Neural progenitor cell (in vitro differentiated cells): ENCODE data around the gene HSD11B1. TPM values are rescaled to one million over a fixed set of nuclear protein-coding genes. Genes with fewer than 3 reads are reported as not detected.

ENCODE experiments used
- DNase-seq: peaks from one replicate; pipeline ENCODE4 v3.0.0-alpha.2; 2016; ENCODE audit warnings: low spot score
- H2AFZ ChIP-seq: fragments of 200-600 bp; sonication (generic); replicated peaks from 2 replicates; pipeline ENCODE4 v1.6.1; 2016; ENCODE audit warnings: antibody characterized with exemption
- H3F3A ChIP-seq: fragments of 200-600 bp; sonication (generic); 2 replicates; pipeline ENCODE4 v1.6.1; 2016; ENCODE audit warnings: antibody characterized with exemption, low read depth
- H3K27ac ChIP-seq: fragments of 200-600 bp; sonication (generic); 2 replicates; pipeline ENCODE4 v1.5.1; 2016; ENCODE audit warnings: mild to moderate bottlenecking
- H3K27me3 ChIP-seq: fragments of 200-600 bp; sonication (generic); 2 replicates; pipeline ENCODE4 v1.6.1; 2016; ENCODE audit warnings: mild to moderate bottlenecking, moderate library complexity
- H3K36me3 ChIP-seq: fragments of 200-600 bp; sonication (generic); 2 replicates; pipeline ENCODE4 v1.5.1; 2016
- H3K4me1 ChIP-seq: fragments of 200-600 bp; sonication (generic); 2 replicates; pipeline ENCODE4 v1.6.1; 2016; ENCODE audit warnings: mixed run types
- H3K4me2 ChIP-seq: fragments of 200-600 bp; sonication (generic); 2 replicates; pipeline ENCODE4 v1.6.1; 2016
- H3K4me3 ChIP-seq: fragments of 200-600 bp; sonication (generic); 2 replicates; pipeline ENCODE4 v1.5.1; 2016
- H3K79me2 ChIP-seq: fragments of 200-600 bp; sonication (generic); 2 replicates; pipeline ENCODE4 v1.6.1; 2016; ENCODE audit warnings: low read depth
- H3K9ac ChIP-seq: fragments of 200-600 bp; sonication (generic); 2 replicates; pipeline ENCODE4 v1.6.1; 2016
- H3K9me3 ChIP-seq: fragments of 200-600 bp; sonication (generic); 2 replicates; pipeline ENCODE4 v1.5.1; 2016; ENCODE audit warnings: low read depth
- H4K20me1 ChIP-seq: fragments of 200-600 bp; sonication (generic); 2 replicates; pipeline ENCODE4 v1.6.1; 2016; ENCODE audit warnings: low read depth
- H3K27ac Mint-ChIP-seq: 3 replicates; pipeline ENCODE4 v1.8.0; 2021; ENCODE audit warnings: mixed read lengths
- H3K27me3 Mint-ChIP-seq: 2 replicates; pipeline ENCODE4 v1.8.0; 2022; ENCODE audit warnings: low read depth, mild to moderate bottlenecking, inconsistent platforms, moderate library complexity, mixed read lengths; ENCODE audit not compliant: insufficient read depth
- H3K36me3 Mint-ChIP-seq: 3 replicates; pipeline ENCODE4 v1.8.0; 2021; ENCODE audit warnings: mixed read lengths
- H3K4me1 Mint-ChIP-seq: 3 replicates; pipeline ENCODE4 v1.8.0; 2021; ENCODE audit warnings: mixed read lengths
- H3K4me3 Mint-ChIP-seq: 3 replicates; pipeline ENCODE4 v1.8.0; 2021; ENCODE audit warnings: mild to moderate bottlenecking, moderate library complexity, mixed read lengths
- H3K9me3 Mint-ChIP-seq: 3 replicates; pipeline ENCODE4 v1.8.0; 2020; ENCODE audit warnings: mixed read lengths
- CTCF ChIP-seq: fragments of 200-600 bp; sonication (generic); IDR thresholded peaks from 2 replicates; pipeline ENCODE4 v1.5.1; 2017; ENCODE audit warnings: antibody characterized with exemption, mild to moderate bottlenecking
- EZH2 ChIP-seq: fragments of 200-600 bp; sonication (generic); IDR thresholded peaks from 2 replicates; pipeline ENCODE4 v1.6.1; 2017; ENCODE audit warnings: antibody characterized with exemption, mild to moderate bottlenecking, moderate library complexity
- EZH2phosphoT487 ChIP-seq: fragments of 200-600 bp; sonication (generic); IDR thresholded peaks from 2 replicates; pipeline ENCODE4 v1.6.1; 2017; ENCODE audit warnings: antibody characterized with exemption
- total RNA-seq: library from RNA; depleted of rRNA; stranded (reverse); fragments of >200 nt; gene quantifications from 2 replicates; pipeline ENCODE4 v1.2.3, GENCODE V29; 2015; ENCODE audit warnings: low replicate concordance

Gene HSD11B1
- total RNA-seq, 1 donor from 2014 or later = not detected

GRCh38 chr1:209670441-209671082 lies 34.1 kb upstream of the HSD11B1 start:
- peaks cover 13% of the 10 kb centered on the region for H3K27me3 Mint-ChIP-seq
- H3K4me3 ChIP-seq = no peak overlapping the region
- H3K4me1 ChIP-seq = no peaks in the 10 kb centered on the region
- no peak overlapping the region for H3K27ac Mint-ChIP-seq
- H3K27ac ChIP-seq = no peak overlapping the region
- no peaks in the 10 kb centered on the region for H4K20me1 ChIP-seq
- no peaks in the 10 kb centered on the region for H3F3A ChIP-seq
- H3K27me3 ChIP-seq = peaks cover 35% of the 10 kb centered on the region
- H3K9ac ChIP-seq = no peak overlapping the region
- H3K4me3 Mint-ChIP-seq = no peak overlapping the region
- no peaks in the 10 kb centered on the region for H3K79me2 ChIP-seq
- no peaks in the 10 kb centered on the region for H3K9me3 ChIP-seq
- H3K9me3 Mint-ChIP-seq = no peaks in the 10 kb centered on the region
- H3K36me3 Mint-ChIP-seq = no peaks in the 10 kb centered on the region
- no peak overlapping the region for H3K4me2 ChIP-seq
- no peak for DNase-seq
- TF ChIP-seq EZH2 = no peak
- TF ChIP-seq CTCF = no peak
- no peak for TF ChIP-seq EZH2phosphoT487
- H3K4me1 Mint-ChIP-seq = peaks cover 3% of the 10 kb centered on the region
- H3K36me3 ChIP-seq = no peaks in the 10 kb centered on the region
- H2AFZ ChIP-seq = no peak overlapping the region

GRCh38 chr1:209672705-209673630 lies 31.7 kb upstream of the HSD11B1 start:
- H3K79me2 ChIP-seq = no peaks in the 10 kb centered on the region
- H3K4me2 ChIP-seq = no peak overlapping the region
- Mint-ChIP-seq H3K27me3 (peaks cover 28% of the 10 kb centered on the region), H3K4me3 (no peak overlapping the region), H3K9me3 (no peaks in the 10 kb centered on the region), H3K36me3 (no peaks in the 10 kb centered on the region), H3K4me1 (peaks cover 8% of the 10 kb centered on the region), H3K27ac (no peak overlapping the region)
- no peaks in the 10 kb centered on the region for H3F3A ChIP-seq
- H3K4me1 ChIP-seq = no peaks in the 10 kb centered on the region
- no peak overlapping the region for H3K9ac ChIP-seq
- no peak overlapping the region for H3K4me3 ChIP-seq
- no peak for DNase-seq
- no peak overlapping the region for H3K27ac ChIP-seq
- no peaks in the 10 kb centered on the region for H3K9me3 ChIP-seq
- H3K27me3 ChIP-seq = peaks cover 60% of the 10 kb centered on the region
- H2AFZ ChIP-seq = no peak overlapping the region
- H4K20me1 ChIP-seq = no peaks in the 10 kb centered on the region
- TF ChIP-seq EZH2phosphoT487 (no peak), CTCF (no peak)
- no peaks in the 10 kb centered on the region for H3K36me3 ChIP-seq

- Histone ChIP-seq H2AFZ (no peak overlapping the region), H3K4me2 (no peak overlapping the region), H3K4me3 (no peak overlapping the region)
These were observed 30.8 kb upstream of the HSD11B1 start for GRCh38 chr1:209673631-209674417.

More at GRCh38 chr1:209673631-209674417, 30.8 kb upstream of the HSD11B1 start:
- peak overlapping the region; percentile 39 for H3K4me3 Mint-ChIP-seq
- H4K20me1 ChIP-seq = no peaks in the 10 kb centered on the region
- no peak overlapping the region for H3K27ac ChIP-seq
- H3K4me1 Mint-ChIP-seq = peaks cover 8% of the 10 kb centered on the region
- H3K36me3 Mint-ChIP-seq = no peaks in the 10 kb centered on the region
- H3K9me3 ChIP-seq = no peaks in the 10 kb centered on the region
- DNase-seq = no peak
- no peak for TF ChIP-seq EZH2phosphoT487
- no peak for TF ChIP-seq EZH2
- no peak for TF ChIP-seq CTCF
- H3K27me3 ChIP-seq = peaks cover 68% of the 10 kb centered on the region
- no peak overlapping the region for H3K27ac Mint-ChIP-seq
- H3K27me3 Mint-ChIP-seq = peaks cover 28% of the 10 kb centered on the region
- H3K9ac ChIP-seq = no peak overlapping the region
- no peaks in the 10 kb centered on the region for H3K4me1 ChIP-seq
- no peaks in the 10 kb centered on the region for H3K9me3 Mint-ChIP-seq
- H3K36me3 ChIP-seq = no peaks in the 10 kb centered on the region
- no peaks in the 10 kb centered on the region for H3K79me2 ChIP-seq
- no peaks in the 10 kb centered on the region for H3F3A ChIP-seq
